PC-9 (cell line): Measurements from ENCODE around the gene JADE3.

Experiments used
- CTCF ChIP-seq: fragments of 200-600 bp; sonication (generic); conservative IDR thresholded peaks from 2 replicates; pipeline ENCODE4 v1.6.1; 2017; ENCODE audit warnings: mixed run types, antibody characterized with exemption, mild to moderate bottlenecking, moderate library complexity
- EZH2 ChIP-seq: fragments of 200-600 bp; sonication (generic); IDR thresholded peaks from 2 replicates; pipeline ENCODE4 v1.8.0; 2017; ENCODE audit warnings: antibody characterized with exemption, low read depth

GRCh38 chrX:46954716-46955115 lies 42.5 kb downstream of the JADE3 start:
- TF ChIP-seq CTCF (no peak), EZH2 (no peak)
